ENCODE results near the gene MSI2. TPM values are rescaled to one million over a fixed set of nuclear protein-coding genes. Genes with fewer than 3 reads are reported as not detected.

MSI2 gene
- total and polyA plus RNA-seq, 8 donors: 35.0 to 49.5 (median 47.5) TPM

DNA sequence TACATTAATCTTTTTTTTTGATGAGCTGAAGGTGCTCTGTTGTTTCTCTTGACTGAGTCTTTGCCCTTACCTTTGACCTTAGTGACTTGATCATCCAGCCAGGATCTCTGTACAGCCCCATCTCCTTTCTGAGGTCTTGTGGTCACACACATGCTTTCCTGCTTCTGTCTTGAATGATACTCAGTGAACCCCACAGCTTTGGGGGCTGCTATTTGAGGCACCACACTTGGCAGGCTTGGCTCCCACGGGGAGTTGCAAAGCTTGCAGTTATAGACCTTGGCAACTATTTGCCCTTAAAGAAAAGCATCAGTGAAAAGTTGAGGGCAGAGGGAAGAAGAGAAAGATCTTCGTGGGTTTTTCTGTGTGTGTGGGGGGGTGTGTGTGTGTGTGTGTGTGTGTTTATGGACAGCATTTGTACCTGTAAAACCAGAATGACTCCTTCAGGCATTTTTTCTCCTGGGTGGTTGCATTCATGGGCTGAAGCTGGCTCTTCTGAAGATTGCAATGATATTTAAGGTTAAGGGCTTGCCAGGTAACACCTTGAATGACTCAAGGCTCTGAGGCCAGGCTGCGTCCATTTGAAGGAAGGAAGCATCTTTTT, 101.6 kb downstream of the MSI2 start:
- ATAC-seq: peak; percentile 49
- TF ChIP-seq, protein P1, sequence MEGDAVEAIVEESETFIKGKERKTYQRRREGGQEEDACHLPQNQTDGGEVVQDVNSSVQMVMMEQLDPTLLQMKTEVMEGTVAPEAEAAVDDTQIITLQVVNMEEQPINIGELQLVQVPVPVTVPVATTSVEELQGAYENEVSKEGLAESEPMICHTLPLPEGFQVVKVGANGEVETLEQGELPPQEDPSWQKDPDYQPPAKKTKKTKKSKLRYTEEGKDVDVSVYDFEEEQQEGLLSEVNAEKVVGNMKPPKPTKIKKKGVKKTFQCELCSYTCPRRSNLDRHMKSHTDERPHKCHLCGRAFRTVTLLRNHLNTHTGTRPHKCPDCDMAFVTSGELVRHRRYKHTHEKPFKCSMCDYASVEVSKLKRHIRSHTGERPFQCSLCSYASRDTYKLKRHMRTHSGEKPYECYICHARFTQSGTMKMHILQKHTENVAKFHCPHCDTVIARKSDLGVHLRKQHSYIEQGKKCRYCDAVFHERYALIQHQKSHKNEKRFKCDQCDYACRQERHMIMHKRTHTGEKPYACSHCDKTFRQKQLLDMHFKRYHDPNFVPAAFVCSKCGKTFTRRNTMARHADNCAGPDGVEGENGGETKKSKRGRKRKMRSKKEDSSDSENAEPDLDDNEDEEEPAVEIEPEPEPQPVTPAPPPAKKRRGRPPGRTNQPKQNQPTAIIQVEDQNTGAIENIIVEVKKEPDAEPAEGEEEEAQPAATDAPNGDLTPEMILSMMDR (IDR thresholded peaks at IDR 0.05): no peak
- intact Hi-C loops (cut with DNase I): no loop called here
- DNase-seq: no peak
- Histone ChIP-seq H3K27ac (peak overlapping the region; percentile 2 to 58), H3K4me1 (peaks cover 0 to 16% of the 10 kb centered on the region in 2 donors), H3K27me3 (no peaks in the 10 kb centered on the region), H3K9me3 (no peaks in the 10 kb centered on the region), H3K4me3 (no peak overlapping the region), H3K36me3 (no peaks in the 10 kb centered on the region)

DNA sequence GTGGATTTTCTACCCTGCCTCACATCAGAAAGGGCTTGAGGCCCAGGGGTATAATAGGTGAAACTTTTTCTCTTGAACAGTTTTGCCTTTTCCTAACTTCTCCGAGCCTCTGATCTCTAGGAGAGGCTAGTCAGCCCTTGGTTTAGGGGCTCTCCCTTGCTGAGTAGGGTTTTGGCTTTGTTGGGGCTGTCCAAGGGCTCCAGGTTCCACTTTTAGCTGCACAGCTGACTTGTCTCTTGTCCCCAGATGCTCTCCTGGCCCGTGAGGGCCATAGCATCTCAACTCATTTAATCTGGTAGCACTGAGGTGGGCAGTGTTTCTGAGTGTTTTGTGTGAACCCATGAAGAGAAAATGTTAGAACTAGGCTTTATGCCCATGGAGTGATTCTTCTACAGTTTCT, 103.9 kb downstream of the MSI2 start:
- ATAC-seq: no peak
- intact Hi-C loops (cut with DNase I): no loop called here

DNA sequence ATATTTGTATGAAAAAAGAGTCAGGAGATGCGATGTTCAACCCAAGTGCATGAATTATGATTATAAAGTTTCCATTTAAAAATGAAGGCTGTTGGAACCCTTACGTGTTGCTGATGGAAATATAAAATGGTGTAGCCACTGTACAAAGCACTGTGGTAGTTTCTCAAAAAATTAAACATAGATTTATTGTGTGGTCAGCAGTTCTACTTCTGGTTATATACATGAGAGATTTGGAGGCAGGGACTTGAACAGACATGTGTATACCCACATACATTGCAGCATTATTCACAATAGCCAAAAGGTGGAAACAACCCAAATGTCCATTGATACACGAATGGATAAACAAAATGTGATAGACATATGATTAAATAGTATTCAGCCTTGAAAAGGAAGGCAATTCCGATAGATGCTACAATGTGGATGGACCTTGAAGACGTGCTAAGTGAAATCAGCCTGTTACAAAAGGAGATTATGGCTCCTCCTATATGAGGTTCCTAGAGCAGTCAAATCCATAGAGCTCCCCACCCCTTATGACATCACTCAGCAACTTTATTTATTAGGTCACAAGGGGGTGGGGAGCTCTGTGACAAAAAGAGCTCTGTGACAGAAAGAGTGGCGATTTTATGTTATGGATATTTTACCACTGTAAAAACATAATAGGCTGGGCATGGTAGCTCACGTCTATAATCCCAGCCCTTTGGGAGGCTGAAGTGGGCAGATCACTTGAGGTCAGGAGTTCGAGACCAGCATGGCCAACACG, 106.7 kb downstream of the MSI2 start:
- Histone ChIP-seq H3K27ac (no peak overlapping the region), H3K27me3 (no peaks in the 10 kb centered on the region), H3K4me1 (no peaks in the 10 kb centered on the region), H3K36me3 (no peaks in the 10 kb centered on the region), H3K9me3 (no peaks in the 10 kb centered on the region), H3K4me3 (no peak overlapping the region)
- no peak for ATAC-seq
- DNase-seq: no peak
- TF ChIP-seq, protein P1 (IDR thresholded peaks at IDR 0.05): no peak
- intact Hi-C loops (cut with DNase I): no loop called here

More for the DNA sequence above, 103.9 kb downstream of the MSI2 start:
- Histone ChIP-seq H3K27me3 (no peaks in the 10 kb centered on the region), H3K27ac (no peak overlapping the region), H3K4me1 (peaks cover 0 to 16% of the 10 kb centered on the region in 2 donors), H3K36me3 (no peaks in the 10 kb centered on the region), H3K9me3 (no peaks in the 10 kb centered on the region), H3K4me3 (no peak overlapping the region)
- DNase-seq: no peak
- TF ChIP-seq, protein P1 (IDR thresholded peaks at IDR 0.05): no peak

DNA sequence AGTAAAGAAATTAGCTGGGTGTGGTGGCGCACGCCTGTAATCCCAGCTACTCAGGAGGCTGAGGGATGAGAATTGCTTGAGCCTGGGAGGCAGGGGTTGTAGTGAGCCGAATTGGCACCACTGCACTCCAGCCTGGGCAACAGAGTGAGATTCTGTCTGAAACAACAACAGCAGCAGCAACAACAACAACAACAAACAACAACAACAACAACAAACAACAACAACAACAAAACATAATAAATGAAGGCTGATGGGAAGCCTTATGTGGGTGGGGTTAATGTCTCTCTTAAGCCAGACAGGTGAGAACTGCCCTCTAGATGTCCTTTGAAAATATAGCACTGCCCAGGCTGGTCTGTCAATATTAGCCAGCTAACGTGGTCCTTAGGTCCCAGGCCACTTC, 107.3 kb downstream of the MSI2 start:
- ATAC-seq (no peak), DNase-seq (no peak)
- TF ChIP-seq, protein P1 (IDR thresholded peaks at IDR 0.05): no peak
- Histone ChIP-seq H3K36me3 (no peaks in the 10 kb centered on the region), H3K9me3 (no peaks in the 10 kb centered on the region), H3K27ac (no peak overlapping the region), H3K4me1 (no peaks in the 10 kb centered on the region), H3K4me3 (no peak overlapping the region), H3K27me3 (no peaks in the 10 kb centered on the region)
- intact Hi-C loops (cut with DNase I): no loop called here

DNA sequence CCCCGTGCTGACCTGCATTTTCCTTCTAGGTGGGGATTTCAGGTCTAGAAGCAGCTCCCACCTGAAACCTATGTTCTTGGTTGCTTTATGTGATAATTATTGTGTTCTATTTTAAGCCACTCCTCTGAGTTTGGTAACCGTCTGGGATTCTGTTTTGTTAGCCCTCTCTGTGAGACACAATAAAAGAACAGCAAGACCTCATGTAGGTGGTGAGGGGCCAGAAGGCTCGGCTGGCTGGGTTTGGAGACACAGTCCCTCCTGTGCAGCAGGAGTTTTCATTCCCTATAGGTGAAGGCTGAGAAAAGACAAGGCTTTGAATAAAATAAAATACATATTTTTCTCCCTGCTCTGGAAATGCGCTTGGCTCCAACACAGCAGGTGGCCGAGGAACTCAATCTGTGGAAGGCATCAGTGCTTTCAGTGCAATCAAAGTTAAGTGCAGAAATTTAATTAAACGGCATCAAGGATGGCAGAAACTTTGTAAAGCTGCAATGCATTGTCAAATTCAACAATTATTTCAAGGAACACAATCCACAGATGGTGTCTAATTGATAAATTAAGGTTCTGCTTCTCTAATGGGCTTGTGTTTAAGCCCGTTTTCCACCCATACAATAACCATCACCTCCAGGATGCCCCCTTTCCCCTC, 107.8 kb downstream of the MSI2 start:
- TF ChIP-seq, protein P1 (IDR thresholded peaks at IDR 0.05): no peak
- H3K4me3 ChIP-seq: no peak overlapping the region
- intact Hi-C loops (cut with DNase I): no loop called here

More for the DNA sequence above, 107.8 kb downstream of the MSI2 start:
- ATAC-seq (no peak), DNase-seq (no peak)
- H3K36me3 ChIP-seq: no peaks in the 10 kb centered on the region
- H3K4me1 ChIP-seq: no peaks in the 10 kb centered on the region
- no peaks in the 10 kb centered on the region for H3K27me3 ChIP-seq
- no peaks in the 10 kb centered on the region for H3K9me3 ChIP-seq
- no peak overlapping the region for H3K27ac ChIP-seq

Measured in left lung (tissue), 10 donors.